Fibroblast of lung (primary cell): ENCODE measurements around the gene DPYD. TPM values are rescaled to one million over a fixed set of nuclear protein-coding genes. Genes with fewer than 3 reads are reported as not detected.

Experiments
- DNase-seq, 2 donors: peaks; one replicate each; pipeline versions ENCODE4 v3.0.0 to v3.0.0-alpha.2; 2010; ENCODE audit warnings: low read depth in 2 of 2
- H2AFZ ChIP-seq: 2 replicates; pipeline ENCODE4 v1.5.1; 2012; ENCODE audit warnings: low read length, control low read depth, inconsistent platforms
- H3K27ac ChIP-seq: 2 replicates; pipeline ENCODE4 v1.5.1; 2011; ENCODE audit warnings: low read length, control low read depth; ENCODE audit not compliant: insufficient read depth
- H3K27me3 ChIP-seq: 2 replicates; pipeline ENCODE4 v1.5.1; 2011; ENCODE audit warnings: mild to moderate bottlenecking, low read length; ENCODE audit not compliant: control insufficient read depth, insufficient read depth
- H3K36me3 ChIP-seq: 2 replicates; pipeline ENCODE4 v1.5.1; 2011; ENCODE audit warnings: low read length; ENCODE audit not compliant: control insufficient read depth, insufficient read depth
- H3K4me1 ChIP-seq: 2 replicates; pipeline ENCODE4 v1.5.1; 2011; ENCODE audit warnings: low read length; ENCODE audit not compliant: control insufficient read depth, insufficient read depth; ENCODE audit errors: extremely low read depth
- H3K4me2 ChIP-seq: 2 replicates; pipeline ENCODE4 v1.5.1; 2011; ENCODE audit warnings: low read length, control low read depth; ENCODE audit not compliant: insufficient read depth; ENCODE audit errors: extremely low read depth
- H3K4me3 ChIP-seq, 4 experiments: fragments of 200-600 bp in 1 of 4; sonication (generic) in 1 of 4; replicated peaks in 1 of 4; 2 replicates each; pipeline ENCODE4 v1.5.1; 2011 to 2016; ENCODE audit warnings: low read length in 4 of 4, low read depth in 3 of 4, mild to moderate bottlenecking in 3 of 4, control low read depth in 2 of 4, inconsistent platforms in 1 of 4, mixed read lengths in 1 of 4; ENCODE audit not compliant: insufficient read depth in 1 of 4; ENCODE audit errors: control extremely low read depth in 1 of 4
- H3K79me2 ChIP-seq: 2 replicates; pipeline ENCODE4 v1.5.1; 2012; ENCODE audit warnings: mild to moderate bottlenecking, low read length, inconsistent platforms; ENCODE audit not compliant: control insufficient read depth, insufficient read depth
- H3K9ac ChIP-seq: 2 replicates; pipeline ENCODE4 v1.5.1; 2011; ENCODE audit warnings: mild to moderate bottlenecking, low read length, control low read depth; ENCODE audit not compliant: insufficient read depth
- H3K9me3 ChIP-seq: 2 replicates; pipeline ENCODE4 v1.5.1; 2012; ENCODE audit warnings: low read depth, low read length; ENCODE audit not compliant: control insufficient read depth, insufficient read depth
- H4K20me1 ChIP-seq: 2 replicates; pipeline ENCODE4 v1.5.1; 2011; ENCODE audit warnings: low read length; ENCODE audit not compliant: control insufficient read depth, insufficient read depth; ENCODE audit errors: extremely low read depth
- EZH2 ChIP-seq: IDR thresholded peaks from 2 replicates; pipeline ENCODE4 v1.5.1; 2012; ENCODE audit warnings: low read length, control low read depth, mild to moderate bottlenecking; ENCODE audit errors: missing control alignments
- polyA plus RNA-seq, 2 donors: library from polyadenylated mRNA; depleted of rRNA in 1 of 2; stranded (reverse) in 1 of 2; unstranded in 1 of 2; fragments of >200 nt; gene quantifications; 2 replicates each; pipeline ENCODE4 v1.2.1, GENCODE V29; 2011 to 2012; ENCODE audit warnings: missing spikeins in 1 of 2
- total RNA-seq: library from RNA; depleted of rRNA; stranded (reverse); fragments of >200 nt; gene quantifications from 2 replicates; pipeline ENCODE4 v1.2.1, GENCODE V29; 2014
- TF ChIP-seq, protein P1 (sequence below), 2 donors: IDR thresholded peaks in 1 of 2; conservative IDR thresholded peaks in 1 of 2; 1 replicate in 1 of 2; 2 replicates in 1 of 2; pipeline ENCODE4 v1.5.1; 2011 to 2012; ENCODE audit warnings: low read length in 2 of 2, control low read depth in 1 of 2, inconsistent platforms in 1 of 2, low read depth in 1 of 2, mild to moderate bottlenecking in 1 of 2

The DPYD gene
- total and polyA plus RNA-seq, 2 donors (not counting 1 experiment from before 2014, with no cell fraction given), result 32.0 to 63.1 TPM

DNA sequence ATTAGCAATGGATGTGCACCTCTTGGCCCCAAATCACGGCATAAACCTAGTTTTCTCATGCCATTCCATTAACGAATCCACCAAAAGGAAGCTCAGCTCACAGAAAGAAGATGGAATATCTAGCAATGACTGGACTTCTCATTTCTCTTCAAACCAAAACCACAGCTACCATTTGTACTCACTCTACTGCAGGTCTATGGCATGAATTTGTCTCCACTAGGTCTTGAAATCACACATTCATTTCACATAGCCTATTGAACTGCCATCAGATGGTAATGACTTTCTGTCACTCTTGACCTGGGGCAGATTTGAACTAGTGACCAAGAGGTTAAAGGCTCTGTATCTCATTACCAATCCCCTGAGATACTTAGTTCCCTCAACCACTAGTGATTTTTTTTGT is 382.7 kb downstream of the DPYD start:
- Histone ChIP-seq H2AFZ (no peak overlapping the region), H3K4me2 (no peak overlapping the region), H3K27ac (no peak overlapping the region), H3K4me3 (no peak overlapping the region), H3K9ac (no peak overlapping the region), H3K79me2 (no peaks in the 10 kb centered on the region), H3K27me3 (no peaks in the 10 kb centered on the region), H3K4me1 (no peaks in the 10 kb centered on the region), H3K36me3 (no peaks in the 10 kb centered on the region), H3K9me3 (no peaks in the 10 kb centered on the region), H4K20me1 (no peaks in the 10 kb centered on the region)
- TF ChIP-seq, protein P1, sequence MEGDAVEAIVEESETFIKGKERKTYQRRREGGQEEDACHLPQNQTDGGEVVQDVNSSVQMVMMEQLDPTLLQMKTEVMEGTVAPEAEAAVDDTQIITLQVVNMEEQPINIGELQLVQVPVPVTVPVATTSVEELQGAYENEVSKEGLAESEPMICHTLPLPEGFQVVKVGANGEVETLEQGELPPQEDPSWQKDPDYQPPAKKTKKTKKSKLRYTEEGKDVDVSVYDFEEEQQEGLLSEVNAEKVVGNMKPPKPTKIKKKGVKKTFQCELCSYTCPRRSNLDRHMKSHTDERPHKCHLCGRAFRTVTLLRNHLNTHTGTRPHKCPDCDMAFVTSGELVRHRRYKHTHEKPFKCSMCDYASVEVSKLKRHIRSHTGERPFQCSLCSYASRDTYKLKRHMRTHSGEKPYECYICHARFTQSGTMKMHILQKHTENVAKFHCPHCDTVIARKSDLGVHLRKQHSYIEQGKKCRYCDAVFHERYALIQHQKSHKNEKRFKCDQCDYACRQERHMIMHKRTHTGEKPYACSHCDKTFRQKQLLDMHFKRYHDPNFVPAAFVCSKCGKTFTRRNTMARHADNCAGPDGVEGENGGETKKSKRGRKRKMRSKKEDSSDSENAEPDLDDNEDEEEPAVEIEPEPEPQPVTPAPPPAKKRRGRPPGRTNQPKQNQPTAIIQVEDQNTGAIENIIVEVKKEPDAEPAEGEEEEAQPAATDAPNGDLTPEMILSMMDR (conservative IDR thresholded peaks at IDR 0.05 in 1 of 2, IDR thresholded peaks at IDR 0.05 in 1 of 2; ENCODE audit: low read depth in 1 of 2, low read length in 2 of 2), result no peak
- no peak for TF ChIP-seq EZH2
- DNase-seq, result no peak

DNA sequence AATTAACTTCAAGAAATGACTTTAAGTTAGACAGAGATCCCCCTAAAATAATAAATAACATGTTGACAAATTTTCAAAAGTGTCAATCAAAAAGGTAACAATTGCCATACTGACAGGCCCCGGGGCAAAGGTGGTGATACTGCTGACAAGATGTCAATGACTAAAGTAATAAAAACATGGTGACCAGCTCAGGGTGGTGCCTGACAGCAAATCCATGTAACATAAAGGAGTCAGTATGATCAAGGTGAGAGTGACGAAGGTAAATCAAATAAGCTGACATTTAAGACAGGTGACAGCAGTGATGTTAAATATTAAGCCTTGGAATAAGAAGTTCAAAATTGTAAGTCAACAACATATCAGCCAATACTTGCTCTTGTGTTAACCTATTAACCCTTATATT is 387.5 kb downstream of the DPYD start:
- no peaks in the 10 kb centered on the region for H3K9me3 ChIP-seq
- no peak for DNase-seq
- H3K4me2 ChIP-seq, result no peak overlapping the region
- no peak for TF ChIP-seq EZH2
- TF ChIP-seq, protein P1 (conservative IDR thresholded peaks at IDR 0.05 in 1 of 2, IDR thresholded peaks at IDR 0.05 in 1 of 2; ENCODE audit: low read depth in 1 of 2, low read length in 2 of 2), result no peak
- no peaks in the 10 kb centered on the region for H3K36me3 ChIP-seq
- no peak overlapping the region for H2AFZ ChIP-seq
- H3K4me1 ChIP-seq, result no peaks in the 10 kb centered on the region
- no peaks in the 10 kb centered on the region for H3K27me3 ChIP-seq
- no peaks in the 10 kb centered on the region for H3K79me2 ChIP-seq
- H3K27ac ChIP-seq, result no peak overlapping the region
- no peaks in the 10 kb centered on the region for H4K20me1 ChIP-seq
- H3K4me3 ChIP-seq, result no peak overlapping the region
- no peak overlapping the region for H3K9ac ChIP-seq

DNA sequence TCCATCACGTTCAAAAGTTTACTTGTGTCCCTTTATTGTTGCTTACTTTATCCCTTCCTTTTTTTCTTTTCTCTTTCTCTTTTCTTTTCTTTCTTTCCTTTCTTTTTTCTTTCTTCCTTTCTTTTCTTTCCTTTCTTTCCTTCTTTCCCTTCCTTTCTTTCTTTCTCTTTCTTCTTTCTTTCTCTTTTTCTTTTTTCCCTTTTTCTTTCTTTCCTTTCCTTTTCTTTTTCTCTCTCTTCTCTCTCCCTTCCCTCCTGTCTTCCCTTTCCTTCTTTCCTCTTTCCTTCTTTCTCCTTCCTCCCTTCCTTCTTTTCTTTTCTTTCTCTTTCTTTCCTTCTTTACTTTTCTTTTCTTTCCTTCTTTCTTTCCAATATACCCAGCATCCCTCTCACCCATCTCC is 391.2 kb downstream of the DPYD start:
- Histone ChIP-seq H3K4me3 (no peak overlapping the region), H2AFZ (no peak overlapping the region), H3K36me3 (no peaks in the 10 kb centered on the region), H3K9me3 (no peaks in the 10 kb centered on the region), H3K9ac (no peak overlapping the region), H3K27me3 (no peaks in the 10 kb centered on the region), H4K20me1 (no peaks in the 10 kb centered on the region), H3K4me2 (no peak overlapping the region), H3K4me1 (no peaks in the 10 kb centered on the region), H3K79me2 (no peaks in the 10 kb centered on the region), H3K27ac (no peak overlapping the region)
- TF ChIP-seq, protein P1 (conservative IDR thresholded peaks at IDR 0.05 in 1 of 2, IDR thresholded peaks at IDR 0.05 in 1 of 2; ENCODE audit: low read depth in 1 of 2, low read length in 2 of 2), result no peak
- TF ChIP-seq EZH2, result no peak
- DNase-seq, result no peak
